Erythroblast (primary cell): ENCODE results near the gene ZNF740.

Experiments used
- GATA1 ChIP-seq: IDR thresholded peaks from 2 replicates; pipeline ENCODE4 v1.6.1; 2011; ENCODE audit warnings: low read depth, mild to moderate bottlenecking, control low read depth, low read length, moderate library complexity
- POLR2A ChIP-seq: IDR thresholded peaks from 2 replicates; pipeline ENCODE4 v1.6.1; 2011; ENCODE audit warnings: mild to moderate bottlenecking, low read length

DNA sequence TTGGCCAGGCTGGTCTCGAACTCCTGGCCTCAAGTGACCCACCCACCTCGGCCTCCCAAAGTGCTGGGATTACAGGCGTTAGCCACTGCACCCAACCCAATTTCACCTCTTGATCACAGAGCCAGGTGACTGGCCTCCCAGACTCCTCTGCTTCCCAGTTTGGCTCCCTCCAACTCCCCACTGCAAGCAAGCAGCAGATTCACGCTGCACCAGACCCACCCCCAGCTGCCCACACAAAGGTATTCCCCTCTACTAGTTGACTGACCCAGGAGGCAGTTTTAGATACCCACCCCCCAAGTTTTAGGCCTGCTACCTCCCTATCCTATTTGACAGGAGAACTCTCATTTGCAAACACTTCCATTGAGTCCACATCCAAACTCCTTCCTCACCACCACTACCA, 46.3 kb downstream of the ZNF740 start:
- no peak for TF ChIP-seq POLR2A
- no peak for TF ChIP-seq GATA1
